ENCODE results near the gene SASS6.
"Not testable (repeated sequence)": the region's sequence is repeated elsewhere in the genome, so short reads cannot be mapped to it uniquely, and the experiment has no call there.

The SASS6 gene

GRCh38 chr1:100076319-100076718 is 56.4 kb downstream of the SASS6 start:
- Mint-ChIP-seq H3K4me1 (ENCODE audit: low read depth) (no peaks in the 10 kb centered on the region), H3K36me3 (peaks cover 13% of the 10 kb centered on the region), H3K27ac (no peak overlapping the region), H3K4me3 (no peak overlapping the region), H3K9me3 (ENCODE audit: low read depth) (no peaks in the 10 kb centered on the region), H3K27me3 (no peaks in the 10 kb centered on the region)

- Mint-ChIP-seq H3K4me1 (ENCODE audit: low read depth) (no peaks in the 10 kb centered on the region), H3K27me3 (no peaks in the 10 kb centered on the region), H3K36me3 (peaks cover 13% of the 10 kb centered on the region), H3K27ac (no peak overlapping the region), H3K9me3 (ENCODE audit: low read depth) (no peaks in the 10 kb centered on the region), H3K4me3 (no peak overlapping the region)
Observed at GRCh38 chr1:100075773-100076172, 57.0 kb downstream of the SASS6 start.

- peak overlapping the region; percentile 23 for H3K27ac Mint-ChIP-seq
- H3K36me3 Mint-ChIP-seq = peaks cover 13% of the 10 kb centered on the region
- H3K4me3 Mint-ChIP-seq = no peak overlapping the region
- H3K4me1 Mint-ChIP-seq (ENCODE audit: low read depth) = no peaks in the 10 kb centered on the region
- H3K9me3 Mint-ChIP-seq (ENCODE audit: low read depth) = no peaks in the 10 kb centered on the region
- no peaks in the 10 kb centered on the region for H3K27me3 Mint-ChIP-seq
Observed at GRCh38 chr1:100074604-100075395, 57.9 kb downstream of the SASS6 start.

- Mint-ChIP-seq H3K4me1 (ENCODE audit: low read depth) (no peaks in the 10 kb centered on the region), H3K27ac (peak overlapping the region; percentile 17)
Observed at GRCh38 chr1:100073531-100073930, 59.2 kb downstream of the SASS6 start.

GRCh38 chr1:100070201-100070939 is 62.4 kb downstream of the SASS6 start:
- Mint-ChIP-seq H3K4me1 (ENCODE audit: low read depth) (peaks cover 6% of the 10 kb centered on the region), H3K27me3 (no peaks in the 10 kb centered on the region), H3K36me3 (peaks cover 9% of the 10 kb centered on the region), H3K4me3 (no peak overlapping the region), H3K9me3 (ENCODE audit: low read depth) (no peaks in the 10 kb centered on the region), H3K27ac (no peak overlapping the region)

More at GRCh38 chr1:100073531-100073930, 59.2 kb downstream of the SASS6 start:
- Mint-ChIP-seq H3K9me3 (ENCODE audit: low read depth) (no peaks in the 10 kb centered on the region), H3K27me3 (no peaks in the 10 kb centered on the region), H3K4me3 (no peak overlapping the region), H3K36me3 (peaks cover 13% of the 10 kb centered on the region)

GRCh38 chr1:100065969-100066227 is 66.8 kb downstream of the SASS6 start:
- peak overlapping the region; percentile 20 for H3K4me3 Mint-ChIP-seq

GRCh38 chr1:100065183-100065968 is 67.4 kb downstream of the SASS6 start:
- Mint-ChIP-seq H3K36me3 (peaks cover 3% of the 10 kb centered on the region), H3K27me3 (no peaks in the 10 kb centered on the region), H3K4me1 (ENCODE audit: low read depth) (peaks cover 23% of the 10 kb centered on the region), H3K9me3 (ENCODE audit: low read depth) (no peaks in the 10 kb centered on the region), H3K27ac (peak overlapping the region; percentile 72), H3K4me3 (peak overlapping the region; percentile 20)

More at GRCh38 chr1:100065969-100066227, 66.8 kb downstream of the SASS6 start:
- H3K4me1 Mint-ChIP-seq (ENCODE audit: low read depth) = peaks cover 21% of the 10 kb centered on the region
- peak overlapping the region; percentile 72 for H3K27ac Mint-ChIP-seq
- H3K27me3 Mint-ChIP-seq = no peaks in the 10 kb centered on the region
- H3K9me3 Mint-ChIP-seq (ENCODE audit: low read depth) = no peaks in the 10 kb centered on the region
- H3K36me3 Mint-ChIP-seq = peaks cover 3% of the 10 kb centered on the region

- H3K27ac Mint-ChIP-seq = no peak overlapping the region
- no peaks in the 10 kb centered on the region for H3K9me3 Mint-ChIP-seq (ENCODE audit: low read depth)
- peaks cover 31% of the 10 kb centered on the region for H3K4me1 Mint-ChIP-seq (ENCODE audit: low read depth)
- no peak overlapping the region for H3K4me3 Mint-ChIP-seq
- H3K27me3 Mint-ChIP-seq = no peaks in the 10 kb centered on the region
- no peaks in the 10 kb centered on the region for H3K36me3 Mint-ChIP-seq
Observed at GRCh38 chr1:100061681-100062080, 71.0 kb downstream of the SASS6 start.

GRCh38 chr1:100053727-100054126 is 79.0 kb downstream of the SASS6 start:
- no peaks in the 10 kb centered on the region for H3K9me3 Mint-ChIP-seq (ENCODE audit: low read depth)
- H3K27me3 Mint-ChIP-seq = no peaks in the 10 kb centered on the region
- peaks cover 6% of the 10 kb centered on the region for H3K36me3 Mint-ChIP-seq
- no peak overlapping the region for H3K4me3 Mint-ChIP-seq
- peaks cover 45% of the 10 kb centered on the region for H3K4me1 Mint-ChIP-seq (ENCODE audit: low read depth)
- peak overlapping the region; percentile 54 for H3K27ac Mint-ChIP-seq

GRCh38 chr1:100053119-100053518 is 79.6 kb downstream of the SASS6 start:
- H3K9me3 Mint-ChIP-seq (ENCODE audit: low read depth) = no peaks in the 10 kb centered on the region
- no peaks in the 10 kb centered on the region for H3K27me3 Mint-ChIP-seq
- H3K36me3 Mint-ChIP-seq = peaks cover 9% of the 10 kb centered on the region
- H3K27ac Mint-ChIP-seq = no peak overlapping the region
- no peak overlapping the region for H3K4me3 Mint-ChIP-seq
- peaks cover 51% of the 10 kb centered on the region for H3K4me1 Mint-ChIP-seq (ENCODE audit: low read depth)

- Mint-ChIP-seq H3K27me3 (no peaks in the 10 kb centered on the region), H3K27ac (peak overlapping the region; percentile 22), H3K4me1 (ENCODE audit: low read depth) (peaks cover 57% of the 10 kb centered on the region), H3K36me3 (peaks cover 9% of the 10 kb centered on the region), H3K9me3 (ENCODE audit: low read depth) (no peaks in the 10 kb centered on the region), H3K4me3 (no peak overlapping the region)
Observed at GRCh38 chr1:100051893-100052292, 80.8 kb downstream of the SASS6 start.

- Mint-ChIP-seq H3K27ac (no peak overlapping the region), H3K4me3 (no peak overlapping the region), H3K9me3 (ENCODE audit: low read depth) (no peaks in the 10 kb centered on the region), H3K36me3 (peaks cover 9% of the 10 kb centered on the region), H3K4me1 (ENCODE audit: low read depth) (peaks cover 58% of the 10 kb centered on the region), H3K27me3 (no peaks in the 10 kb centered on the region)
Observed at GRCh38 chr1:100051401-100051800, 81.3 kb downstream of the SASS6 start.

- peaks cover 60% of the 10 kb centered on the region for H3K4me1 Mint-ChIP-seq (ENCODE audit: low read depth)
- peak overlapping the region; percentile 48 for H3K4me3 Mint-ChIP-seq
- peak overlapping the region; percentile 81 for H3K27ac Mint-ChIP-seq
- no peaks in the 10 kb centered on the region for H3K27me3 Mint-ChIP-seq
- H3K9me3 Mint-ChIP-seq (ENCODE audit: low read depth) = no peaks in the 10 kb centered on the region
- peaks cover 7% of the 10 kb centered on the region for H3K36me3 Mint-ChIP-seq
Observed at GRCh38 chr1:100050139-100050538, 82.6 kb downstream of the SASS6 start.

- Mint-ChIP-seq H3K27ac (peak overlapping the region; percentile 82), H3K4me1 (ENCODE audit: low read depth) (peaks cover 73% of the 10 kb centered on the region), H3K4me3 (peak overlapping the region; percentile 64), H3K36me3 (peaks cover 15% of the 10 kb centered on the region)
- not testable (repeated sequence) for H3K9me3 Mint-ChIP-seq (ENCODE audit: low read depth); H3K27me3 Mint-ChIP-seq
Observed at GRCh38 chr1:100047235-100047708, 85.5 kb downstream of the SASS6 start.

GRCh38 chr1:100045206-100045605 is 87.5 kb downstream of the SASS6 start:
- peaks cover 15% of the 10 kb centered on the region for H3K36me3 Mint-ChIP-seq
- no peaks in the 10 kb centered on the region for H3K27me3 Mint-ChIP-seq
- H3K4me3 Mint-ChIP-seq = peak overlapping the region; percentile 28
- H3K27ac Mint-ChIP-seq = no peak overlapping the region
- peaks cover 82% of the 10 kb centered on the region for H3K4me1 Mint-ChIP-seq (ENCODE audit: low read depth)
- no peaks in the 10 kb centered on the region for H3K9me3 Mint-ChIP-seq (ENCODE audit: low read depth)

All from activated naive CD8-positive, alpha-beta T cell (primary cell).